GM19395 (cell line): ENCODE measurements around the gene CHMP6.

Experiments used
- ATAC-seq: cut with Tn5 transposase; IDR thresholded peaks from one replicate; pipeline ENCODE4 v1.9.1; 2021; ENCODE audit warnings: mild to moderate bottlenecking, moderate library complexity; ENCODE audit not compliant: unreplicated experiment

Gene CHMP6

GRCh38 chr17:80956321-80957190 is 35.1 kb upstream of the CHMP6 start:
- no peak for ATAC-seq

GRCh38 chr17:80957461-80957941 is 34.1 kb upstream of the CHMP6 start:
- no peak for ATAC-seq

- no peak for ATAC-seq
Measured at GRCh38 chr17:80959330-80960036, 32.2 kb upstream of the CHMP6 start.

GRCh38 chr17:80960037-80960796 is 31.4 kb upstream of the CHMP6 start:
- no peak for ATAC-seq

- no peak for ATAC-seq
Measured at GRCh38 chr17:80960797-80961452, 30.7 kb upstream of the CHMP6 start.

GRCh38 chr17:80961541-80962330 is 29.9 kb upstream of the CHMP6 start:
- ATAC-seq, result no peak

GRCh38 chr17:80962356-80963329 is 29.0 kb upstream of the CHMP6 start:
- no peak for ATAC-seq

- no peak for ATAC-seq
Measured at GRCh38 chr17:80963812-80964543, 27.7 kb upstream of the CHMP6 start.

- ATAC-seq, result no peak
Measured at GRCh38 chr17:80964544-80964856, 27.1 kb upstream of the CHMP6 start.

- ATAC-seq, result no peak
Measured at GRCh38 chr17:80964859-80965580, 26.6 kb upstream of the CHMP6 start.

GRCh38 chr17:80965606-80966005 is 26.0 kb upstream of the CHMP6 start:
- ATAC-seq, result no peak

- ATAC-seq, result no peak
Measured at GRCh38 chr17:80967404-80967872, 24.2 kb upstream of the CHMP6 start.

- ATAC-seq, result no peak
Measured at GRCh38 chr17:80968602-80969029, 23.0 kb upstream of the CHMP6 start.

GRCh38 chr17:80969030-80969673 is 22.5 kb upstream of the CHMP6 start:
- ATAC-seq, result no peak

- ATAC-seq, result no peak
Measured at GRCh38 chr17:80969674-80970043, 22.0 kb upstream of the CHMP6 start.

- ATAC-seq, result no peak
Measured at GRCh38 chr17:80970044-80970761, 21.4 kb upstream of the CHMP6 start.
